DOHH2 (cell line): ENCODE results near the gene ZFAND2B.

Experiments
- H3F3A ChIP-seq: fragments of 200-600 bp; sonication (generic), shearing (Covaris generic); 2 replicates; pipeline ENCODE4 v1.6.0; 2016; ENCODE audit warnings: antibody characterized with exemption, mild to moderate bottlenecking; ENCODE audit not compliant: control insufficient read depth, insufficient read depth
- H3K27ac ChIP-seq: fragments of 200-600 bp; sonication (generic); 2 replicates; pipeline ENCODE4 v1.5.1; 2014; ENCODE audit warnings: low read depth, mild to moderate bottlenecking, low read length, moderate library complexity
- H3K27me3 ChIP-seq: fragments of 200-600 bp; sonication (generic); 2 replicates; pipeline ENCODE4 v1.6.1; 2014; ENCODE audit warnings: mild to moderate bottlenecking, low read length, mixed read lengths; ENCODE audit not compliant: control insufficient read depth
- H3K36me3 ChIP-seq: fragments of 200-600 bp; sonication (generic); 2 replicates; pipeline ENCODE4 v1.6.1; 2014; ENCODE audit warnings: mild to moderate bottlenecking, low read length, moderate library complexity, mixed read lengths; ENCODE audit not compliant: control insufficient read depth
- H3K4me1 ChIP-seq: fragments of 200-600 bp; sonication (generic); 2 replicates; pipeline ENCODE4 v1.6.1; 2014; ENCODE audit warnings: mild to moderate bottlenecking, low read length, mixed read lengths; ENCODE audit not compliant: control insufficient read depth
- H3K4me2 ChIP-seq: fragments of 200-600 bp; sonication (generic); 2 replicates; pipeline ENCODE4 v1.6.0; 2014; ENCODE audit warnings: mild to moderate bottlenecking, low read length, moderate library complexity
- H3K4me3 ChIP-seq: fragments of 200-600 bp; sonication (generic); 2 replicates; pipeline ENCODE4 v1.5.1; 2014; ENCODE audit warnings: mild to moderate bottlenecking, low read length, mixed read lengths
- H3K79me2 ChIP-seq: fragments of 200-600 bp; sonication (generic); 2 replicates; pipeline ENCODE4 v1.6.1; 2014; ENCODE audit warnings: mild to moderate bottlenecking, low read length, mixed read lengths; ENCODE audit not compliant: control insufficient read depth
- H3K9me2 ChIP-seq: fragments of 200-600 bp; sonication (generic); replicated peaks from 2 replicates; pipeline ENCODE4 v1.6.1; 2014; ENCODE audit warnings: mild to moderate bottlenecking, low read length, mixed read lengths; ENCODE audit not compliant: control insufficient read depth
- H3K9me3 ChIP-seq: fragments of 200-600 bp; sonication (generic); 2 replicates; pipeline ENCODE4 v1.6.1; 2014; ENCODE audit warnings: antibody characterized with exemption, low read length, mixed read lengths; ENCODE audit not compliant: control insufficient read depth, insufficient read depth
- H4K20me1 ChIP-seq: fragments of 200-600 bp; sonication (generic); 2 replicates; pipeline ENCODE4 v1.6.0; 2014; ENCODE audit warnings: low read depth, mild to moderate bottlenecking, antibody characterized with exemption, low read length, moderate library complexity; ENCODE audit not compliant: control insufficient read depth, insufficient read depth
- CTCF ChIP-seq: fragments of 200-600 bp; sonication (generic); IDR thresholded peaks from one replicate; pipeline ENCODE4 v1.5.1; 2014; ENCODE audit warnings: antibody characterized with exemption, mild to moderate bottlenecking, low read depth, low read length; ENCODE audit not compliant: poor library complexity, severe bottlenecking
- EZH2phosphoT487 ChIP-seq: fragments of 200-600 bp; sonication (generic); IDR thresholded peaks from 2 replicates; pipeline ENCODE4 v1.6.1; 2017; ENCODE audit warnings: borderline replicate concordance, mild to moderate bottlenecking, antibody characterized with exemption, low read length, moderate library complexity, mixed read lengths

ZFAND2B gene

DNA sequence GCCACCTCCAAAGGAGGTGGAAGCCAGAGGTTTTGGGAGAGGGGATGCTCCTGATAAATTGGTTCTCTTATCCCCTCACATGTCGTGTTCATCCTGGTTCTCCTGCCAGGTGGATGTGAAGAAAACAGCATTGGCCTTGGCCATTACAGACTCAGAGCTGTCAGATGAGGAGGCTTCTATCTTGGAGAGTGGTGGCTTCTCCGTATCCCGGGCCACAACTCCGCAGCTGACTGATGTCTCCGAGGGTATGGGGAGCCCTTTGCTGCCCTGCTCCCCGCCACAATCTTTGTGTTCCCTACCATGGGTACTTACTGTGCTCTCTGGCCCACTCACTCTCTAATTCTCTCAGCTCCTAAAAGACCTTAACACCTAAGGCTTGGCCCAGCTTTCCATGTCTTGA lies 25.1 kb upstream of the ZFAND2B start:
- Histone ChIP-seq H3K9me3 (no peaks in the 10 kb centered on the region), H3K4me2 (no peak overlapping the region)

DNA sequence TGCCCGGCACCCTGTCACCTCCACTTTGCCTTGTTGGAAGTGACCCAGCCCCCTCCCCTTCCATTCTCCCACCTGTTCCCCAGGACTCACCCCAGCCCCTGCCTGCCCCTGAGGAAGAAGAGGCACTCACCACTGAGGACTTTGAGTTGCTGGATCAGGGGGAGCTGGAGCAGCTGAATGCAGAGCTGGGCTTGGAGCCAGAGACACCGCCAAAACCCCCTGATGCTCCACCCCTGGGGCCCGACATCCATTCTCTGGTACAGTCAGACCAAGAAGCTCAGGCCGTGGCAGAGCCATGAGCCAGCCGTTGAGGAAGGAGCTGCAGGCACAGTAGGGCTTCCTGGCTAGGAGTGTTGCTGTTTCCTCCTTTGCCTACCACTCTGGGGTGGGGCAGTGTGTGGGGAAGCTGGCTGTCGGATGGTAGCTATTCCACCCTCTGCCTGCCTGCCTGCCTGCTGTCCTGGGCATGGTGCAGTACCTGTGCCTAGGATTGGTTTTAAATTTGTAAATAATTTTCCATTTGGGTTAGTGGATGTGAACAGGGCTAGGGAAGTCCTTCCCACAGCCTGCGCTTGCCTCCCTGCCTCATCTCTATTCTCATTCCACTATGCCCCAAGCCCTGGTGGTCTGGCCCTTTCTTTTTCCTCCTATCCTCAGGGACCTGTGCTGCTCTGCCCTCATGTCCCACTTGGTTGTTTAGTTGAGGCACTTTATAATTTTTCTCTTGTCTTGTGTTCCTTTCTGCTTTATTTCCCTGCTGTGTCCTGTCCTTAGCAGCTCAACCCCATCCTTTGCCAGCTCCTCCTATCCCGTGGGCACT lies 24.0 kb upstream of the ZFAND2B start:
- Histone ChIP-seq H3K27me3 (no peaks in the 10 kb centered on the region), H3K79me2 (peaks cover 24% of the 10 kb centered on the region), H3K36me3 (peaks cover 65% of the 10 kb centered on the region), H3K4me3 (no peak overlapping the region), H3K27ac (no peak overlapping the region), H3K4me1 (peaks cover 14% of the 10 kb centered on the region), H3K9me3 (no peaks in the 10 kb centered on the region), H3K9me2 (no peaks in the 10 kb centered on the region), H4K20me1 (0 out of 2 replicates have a peak, but pooled peaks cover 5% of the 10 kb centered on the region), H3K4me2 (no peak overlapping the region), H3F3A (peaks cover 7% of the 10 kb centered on the region)
- TF ChIP-seq CTCF (no peak), EZH2phosphoT487 (no peak)

More for the DNA sequence above, 25.1 kb upstream of the ZFAND2B start:
- peaks cover 20% of the 10 kb centered on the region for H3K4me1 ChIP-seq
- H3K79me2 ChIP-seq: peaks cover 27% of the 10 kb centered on the region
- H3K4me3 ChIP-seq: no peak overlapping the region
- TF ChIP-seq EZH2phosphoT487 (no peak), CTCF (no peak)
- no peak overlapping the region for H3K27ac ChIP-seq
- H4K20me1 ChIP-seq: 0 out of 2 replicates have a peak, but pooled peaks cover 5% of the 10 kb centered on the region
- H3K9me2 ChIP-seq: no peaks in the 10 kb centered on the region
- peaks cover 69% of the 10 kb centered on the region for H3K36me3 ChIP-seq
- no peaks in the 10 kb centered on the region for H3K27me3 ChIP-seq
- H3F3A ChIP-seq: peaks cover 15% of the 10 kb centered on the region

DNA sequence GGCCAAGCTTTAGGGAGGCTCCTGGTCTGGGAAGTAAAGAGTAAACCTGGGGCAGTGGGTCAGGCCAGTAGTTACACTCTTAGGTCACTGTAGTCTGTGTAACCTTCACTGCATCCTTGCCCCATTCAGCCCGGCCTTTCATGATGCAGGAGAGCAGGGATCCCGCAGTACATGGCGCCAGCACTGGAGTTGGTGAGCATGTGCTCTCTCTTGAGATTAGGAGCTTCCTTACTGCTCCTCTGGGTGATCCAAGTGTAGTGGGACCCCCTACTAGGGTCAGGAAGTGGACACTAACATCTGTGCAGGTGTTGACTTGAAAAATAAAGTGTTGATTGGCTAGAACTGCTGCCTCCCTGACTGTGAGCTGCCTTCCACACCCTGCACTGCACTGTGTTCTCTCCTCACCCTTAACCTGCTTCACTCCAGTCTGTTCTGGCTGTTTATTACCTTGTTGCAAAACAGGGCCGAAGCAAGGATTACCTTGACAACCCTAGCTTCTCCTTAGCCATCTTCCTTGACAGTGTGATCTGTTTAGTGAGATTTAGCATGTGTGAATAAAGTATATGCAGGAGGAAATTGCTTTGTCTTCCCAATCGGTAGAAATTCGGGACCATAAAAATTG lies 23.3 kb upstream of the ZFAND2B start:
- H3K4me3 ChIP-seq: no peak overlapping the region
- H3K4me2 ChIP-seq: no peak overlapping the region
- no peak overlapping the region for H3K27ac ChIP-seq
- peaks cover 62% of the 10 kb centered on the region for H3K36me3 ChIP-seq
- TF ChIP-seq CTCF (no peak), EZH2phosphoT487 (no peak)
- no peaks in the 10 kb centered on the region for H3K27me3 ChIP-seq
- H3K9me3 ChIP-seq: no peaks in the 10 kb centered on the region
- H3F3A ChIP-seq: 0 out of 2 replicates have a peak, but pooled peaks cover 4% of the 10 kb centered on the region
- H3K79me2 ChIP-seq: peaks cover 21% of the 10 kb centered on the region
- peaks cover 11% of the 10 kb centered on the region for H3K4me1 ChIP-seq
- no peaks in the 10 kb centered on the region for H3K9me2 ChIP-seq
- H4K20me1 ChIP-seq: 0 out of 2 replicates have a peak, but pooled peaks cover 5% of the 10 kb centered on the region
